Common myeloid progenitor, CD34-positive (primary cell): ENCODE data around the gene NPRL2.
A peak's percentile ranks its signal among the peaks of the same experiment; 100 is the strongest.

Experiments
- CTCF ChIA-PET: fragments of 350-600 bp; sonication (Branson Sonifier 250); formaldehyde crosslinking; loops from one replicate; lab custom pipeline; 2021; ENCODE audit warnings: antibody characterized with exemption; lab: Charles Lee
- POLR2A ChIA-PET: fragments of 350-600 bp; sonication (Branson Sonifier 250); formaldehyde crosslinking; loops from one replicate; lab custom pipeline; 2021; ENCODE audit warnings: antibody characterized with exemption; lab: Charles Lee
- DNase-seq, 3 donors: peaks; one replicate each; pipeline versions ENCODE4 v3.0.0 to v3.0.0-alpha.2; 2013
- H3K27ac ChIP-seq, 2 experiments: 1 replicate in 1 of 2; 2 replicates in 1 of 2; pipeline ENCODE4 v1.7.0; 2013; ENCODE audit warnings: inconsistent platforms in 2 of 2, low read length in 2 of 2, mild to moderate bottlenecking in 2 of 2, low read depth in 1 of 2, moderate library complexity in 1 of 2; ENCODE audit not compliant: severe bottlenecking in 2 of 2, insufficient read depth in 1 of 2, poor library complexity in 1 of 2
- H3K27me3 ChIP-seq, 5 experiments: replicated peaks in 2 of 5; 1 replicate in 3 of 5; 2 replicates in 2 of 5; pipeline versions ENCODE4 v1.6.1 to v1.7.0; 2013; ENCODE audit warnings: low read length in 4 of 5, mild to moderate bottlenecking in 2 of 5, moderate library complexity in 2 of 5, inconsistent platforms in 1 of 5; ENCODE audit not compliant: insufficient read depth in 5 of 5, control insufficient read depth in 4 of 5
- H3K36me3 ChIP-seq, 4 experiments: 1 replicate in 2 of 4; 2 replicates in 2 of 4; pipeline versions ENCODE4 v1.6.1 to v1.7.0; 2013; ENCODE audit warnings: low read length in 3 of 4, control low read depth in 1 of 4, mild to moderate bottlenecking in 1 of 4; ENCODE audit not compliant: control insufficient read depth in 4 of 4, insufficient read depth in 4 of 4
- H3K4me1 ChIP-seq, 4 experiments: 1 replicate in 3 of 4; 2 replicates in 1 of 4; pipeline versions ENCODE4 v1.6.1 to v1.7.1; 2013; ENCODE audit warnings: low read length in 3 of 4, mild to moderate bottlenecking in 3 of 4, control low read depth in 1 of 4, inconsistent platforms in 1 of 4, moderate library complexity in 1 of 4; ENCODE audit not compliant: control insufficient read depth in 4 of 4, insufficient read depth in 4 of 4; ENCODE audit errors: control extremely low read depth in 1 of 4
- H3K4me3 ChIP-seq, 7 experiments: 1 replicate in 4 of 7; 2 replicates in 3 of 7; pipeline versions ENCODE4 v1.5.1 to v1.7.0; 2013; ENCODE audit warnings: mild to moderate bottlenecking in 7 of 7, low read length in 6 of 7, moderate library complexity in 6 of 7, inconsistent platforms in 2 of 7, low read depth in 2 of 7, control low read depth in 1 of 7; ENCODE audit not compliant: insufficient read depth in 4 of 7, control insufficient read depth in 1 of 7; ENCODE audit errors: extremely low read depth in 1 of 7
- H3K9me3 ChIP-seq, 5 experiments: 1 replicate in 4 of 5; 2 replicates in 1 of 5; pipeline versions ENCODE4 v1.6.1 to v1.7.1; 2013; ENCODE audit warnings: low read length in 4 of 5, mild to moderate bottlenecking in 2 of 5, inconsistent platforms in 1 of 5, low read depth in 1 of 5, moderate library complexity in 1 of 5; ENCODE audit not compliant: control insufficient read depth in 4 of 5, insufficient read depth in 2 of 5; ENCODE audit errors: control extremely low read depth in 1 of 5
- WGBS: methylation state at CpG from one replicate; pipeline ENCODE4 v1.1.5; 2013; ENCODE audit not compliant: insufficient coverage; 5-methylcytosine and 5-hydroxymethylcytosine counted together

NPRL2 gene

DNA sequence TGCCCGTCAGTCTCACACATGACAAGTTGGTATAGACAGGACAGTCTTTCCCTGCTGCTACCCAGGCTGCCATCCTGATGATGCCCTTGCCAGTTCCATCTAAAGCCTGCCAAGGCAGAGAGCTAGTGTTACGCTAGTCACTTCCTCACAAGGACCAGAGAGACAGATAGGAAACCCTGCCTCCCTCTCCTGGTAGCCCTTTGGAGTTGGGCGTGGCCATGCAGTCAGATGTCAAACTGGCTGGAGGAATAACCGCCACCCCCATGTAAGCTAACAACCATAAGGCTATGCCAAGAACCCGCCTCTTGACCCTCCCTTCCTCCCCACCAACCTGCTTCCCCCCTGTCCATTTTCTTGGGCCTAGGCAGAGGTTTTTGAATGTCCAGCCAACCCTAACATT, 6.0 kb upstream of the NPRL2 start:
- Histone ChIP-seq H3K27me3 (no peaks in the 10 kb centered on the region), H3K4me3 (peak overlapping the region in 2 of 7 experiments; percentile 84 to 95), H3K27ac (peak overlapping the region in 1 of 2 experiments; percentile 95), H3K9me3 (no peaks in the 10 kb centered on the region), H3K4me1 (peaks cover 11 to 49% (median 40%) of the 10 kb centered on the region in 4 experiments), H3K36me3 (peaks cover 0 to 60% (median 38%) of the 10 kb centered on the region in 4 experiments)
- CTCF ChIA-PET = interaction anchor here (0.8 to 4.3 kb wide), 9 partner anchors 9 to 162 kb away, joined by 3 to 29 read pairs (median 4); partner anchors contain the start of genes TUSC2 and ZMYND10
- POLR2A ChIA-PET = interaction anchor here (1.5 kb wide), 1 partner anchor 9 kb away, joined by 4 read pairs; no protein-coding TSS in a partner anchor
- DNase-seq = no peak
- WGBS = 61% methylated on average over 5 of the region's 5 CpGs

DNA sequence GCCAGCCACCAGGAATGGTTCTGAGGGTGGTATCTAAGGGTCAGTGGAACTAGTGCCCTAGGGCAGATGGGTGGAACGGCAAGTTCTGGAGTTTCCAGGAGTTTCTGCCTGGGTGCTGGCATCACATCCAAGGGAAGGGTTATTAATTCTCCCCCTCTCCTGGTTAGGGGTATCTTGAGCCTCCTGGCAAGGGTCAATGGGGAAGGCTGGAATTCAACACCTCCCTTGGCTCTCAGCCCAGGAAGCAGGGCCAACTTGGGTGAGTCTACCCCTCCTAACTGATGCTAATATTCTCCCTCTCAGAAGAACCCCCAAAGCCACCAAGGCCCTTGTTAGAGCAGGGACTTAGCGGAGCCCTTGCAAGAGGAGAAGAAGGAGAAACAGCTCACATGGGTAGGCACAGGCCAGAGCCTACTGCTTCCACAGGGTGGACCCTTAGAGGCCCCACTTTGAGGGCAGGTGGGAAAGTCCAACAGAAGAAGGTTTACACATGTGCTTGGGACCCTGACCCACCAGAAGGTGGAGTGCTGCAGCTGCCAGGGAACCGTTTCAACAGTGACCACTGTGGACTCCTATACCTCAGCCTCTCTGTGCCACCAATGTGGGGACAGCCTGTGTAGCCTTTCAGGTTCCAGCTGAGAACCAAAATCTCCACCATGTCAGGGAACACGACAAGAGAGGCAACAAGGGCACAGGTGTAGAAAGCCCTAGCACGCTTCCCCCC, 5.4 kb upstream of the NPRL2 start:
- POLR2A ChIA-PET = interaction anchor here (1.5 kb wide), 1 partner anchor 8 kb away, joined by 4 read pairs; no protein-coding TSS in a partner anchor
- DNase-seq = no peak
- 82% methylated on average over 5 of the region's 5 CpGs for WGBS
- CTCF ChIA-PET = interaction anchor here (0.8 to 4.3 kb wide), 10 partner anchors 9 to 163 kb away, joined by 3 to 29 read pairs (median 6); partner anchors contain the start of genes TUSC2 and ZMYND10
- peak overlapping the region in 1 of 7 experiments; percentile 95 for H3K4me3 ChIP-seq
- H3K4me1 ChIP-seq = peaks cover 11 to 54% (median 46%) of the 10 kb centered on the region in 4 experiments
- peak overlapping the region in 1 of 2 experiments; percentile 8 for H3K27ac ChIP-seq
- H3K27me3 ChIP-seq = no peaks in the 10 kb centered on the region
- H3K36me3 ChIP-seq = peaks cover 0 to 61% (median 38%) of the 10 kb centered on the region in 4 experiments
- no peaks in the 10 kb centered on the region for H3K9me3 ChIP-seq

DNA sequence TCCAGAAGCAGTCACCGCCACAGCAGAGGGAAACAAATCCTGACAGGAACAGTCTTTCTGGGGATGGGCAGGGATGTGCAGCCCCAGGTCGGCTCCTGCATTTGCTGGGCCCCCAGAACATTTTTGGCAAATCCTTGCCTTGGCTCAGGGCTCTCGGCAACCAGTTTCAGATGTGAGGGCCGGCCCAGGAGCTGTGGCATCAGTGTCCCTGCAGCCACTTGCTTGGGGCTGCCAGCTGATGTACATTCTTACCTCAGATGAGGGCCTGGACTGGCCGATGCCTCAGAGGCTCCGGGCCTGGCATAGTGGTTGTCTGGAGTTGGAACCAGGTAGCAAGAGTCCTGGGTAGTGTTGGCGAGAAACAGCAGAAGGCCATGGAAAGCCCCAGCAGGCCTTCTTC, 4.3 kb upstream of the NPRL2 start:
- no peaks in the 10 kb centered on the region for H3K9me3 ChIP-seq
- H3K4me1 ChIP-seq = peaks cover 13 to 64% (median 57%) of the 10 kb centered on the region in 4 experiments
- H3K27ac ChIP-seq = no peak overlapping the region
- ChIA-PET POLR2A (no interaction called here), CTCF (interaction anchor here (1.6 to 4.3 kb wide), 4 partner anchors 7 to 31 kb away, joined by 7 to 29 read pairs (median 14); partner anchors contain the start of gene ZMYND10)
- 98% methylated on average over 6 of the region's 7 CpGs for WGBS
- DNase-seq = no peak
- no peak overlapping the region for H3K4me3 ChIP-seq
- H3K36me3 ChIP-seq = peaks cover 0 to 61% (median 38%) of the 10 kb centered on the region in 4 experiments
- no peaks in the 10 kb centered on the region for H3K27me3 ChIP-seq

DNA sequence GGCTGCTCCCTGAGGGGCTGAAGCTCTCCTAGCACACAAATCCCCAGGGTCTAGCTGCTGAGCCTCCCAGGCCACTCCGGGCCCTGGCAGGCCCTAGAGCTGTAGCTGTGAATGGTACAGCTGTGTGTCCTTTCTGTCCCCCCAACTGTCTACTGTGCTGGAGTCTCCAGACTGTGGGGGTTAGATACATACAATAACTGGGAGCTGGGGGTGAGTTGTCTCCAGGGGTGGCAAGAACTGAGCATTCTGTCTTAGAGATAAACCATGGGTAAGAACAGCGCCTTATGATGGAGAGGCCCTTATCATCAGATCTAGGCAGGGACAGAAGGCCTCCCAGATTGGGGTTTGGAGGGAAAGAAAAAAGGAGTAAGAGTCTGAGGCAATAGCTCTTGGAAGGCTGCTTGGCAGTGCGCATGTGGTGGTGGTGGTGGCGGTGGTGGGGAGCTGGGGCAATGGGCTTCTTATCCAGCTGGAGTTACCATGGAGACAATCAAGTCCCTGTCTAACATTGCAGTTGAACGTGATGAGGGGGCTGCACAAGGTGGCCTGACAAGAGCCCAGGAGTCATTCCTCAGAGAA, 3.7 kb upstream of the NPRL2 start:
- Histone ChIP-seq H3K27ac (no peak overlapping the region), H3K4me3 (no peak overlapping the region), H3K36me3 (peaks cover 0 to 62% (median 39%) of the 10 kb centered on the region in 4 experiments), H3K27me3 (no peaks in the 10 kb centered on the region), H3K9me3 (no peaks in the 10 kb centered on the region), H3K4me1 (peaks cover 13 to 66% (median 60%) of the 10 kb centered on the region in 4 experiments)
- POLR2A ChIA-PET = no interaction called here
- 95% methylated on average over 4 of the region's 5 CpGs for WGBS
- CTCF ChIA-PET = interaction anchor here (1.0 to 4.3 kb wide), 11 partner anchors 7 to 216 kb away, joined by 3 to 29 read pairs (median 5); no protein-coding TSS in a partner anchor
- DNase-seq = peak in 1 of 3 donors; percentile 24

DNA sequence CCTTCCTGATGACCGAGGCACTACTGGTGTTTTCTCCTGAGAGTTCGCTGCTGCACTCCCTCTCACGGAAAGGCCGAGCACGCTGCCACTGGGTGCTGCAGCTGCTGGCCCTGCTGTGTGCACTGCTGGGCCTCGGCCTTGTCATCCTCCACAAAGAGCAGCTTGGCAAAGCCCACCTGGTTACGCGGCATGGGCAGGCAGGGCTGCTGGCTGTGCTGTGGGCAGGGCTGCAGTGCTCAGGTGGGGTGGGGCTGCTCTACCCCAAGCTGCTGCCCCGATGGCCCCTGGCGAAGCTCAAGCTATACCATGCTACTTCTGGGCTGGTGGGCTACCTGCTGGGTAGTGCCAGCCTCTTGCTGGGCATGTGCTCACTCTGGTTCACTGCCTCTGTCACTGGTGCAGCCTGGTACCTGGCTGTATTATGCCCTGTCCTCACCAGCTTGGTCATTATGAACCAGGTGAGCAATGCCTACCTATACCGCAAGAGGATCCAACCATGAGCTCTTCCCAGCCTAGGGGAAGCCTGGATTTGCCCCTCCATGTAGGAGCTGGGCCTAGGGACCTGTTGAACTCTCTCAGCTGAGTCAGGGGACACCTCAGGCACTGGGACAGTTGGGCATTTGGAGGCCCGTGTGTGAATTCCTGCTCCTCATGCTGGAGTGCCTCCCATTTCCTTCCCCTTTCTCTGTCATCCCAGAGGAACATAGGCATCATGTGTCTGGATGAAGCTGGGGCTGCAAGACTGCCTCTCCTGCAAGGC, 2.9 kb upstream of the NPRL2 start:
- H3K4me1 ChIP-seq = peaks cover 13 to 61% (median 53%) of the 10 kb centered on the region in 4 experiments
- 88% methylated on average over 9 of the region's 12 CpGs for WGBS
- DNase-seq = no peak
- H3K4me3 ChIP-seq = no peak overlapping the region
- ChIA-PET POLR2A (interaction anchor here (0.9 kb wide), 1 partner anchor 16 kb away, joined by 5 read pairs; no protein-coding TSS in a partner anchor), CTCF (interaction anchor here (0.9 to 3.8 kb wide), 13 partner anchors 10 to 217 kb away, joined by 3 to 18 read pairs (median 5); no protein-coding TSS in a partner anchor)
- no peaks in the 10 kb centered on the region for H3K27me3 ChIP-seq
- H3K27ac ChIP-seq = peak overlapping the region in 1 of 2 experiments; percentile 43
- no peaks in the 10 kb centered on the region for H3K9me3 ChIP-seq
- H3K36me3 ChIP-seq = peaks cover 3 to 70% (median 45%) of the 10 kb centered on the region in 4 experiments

DNA sequence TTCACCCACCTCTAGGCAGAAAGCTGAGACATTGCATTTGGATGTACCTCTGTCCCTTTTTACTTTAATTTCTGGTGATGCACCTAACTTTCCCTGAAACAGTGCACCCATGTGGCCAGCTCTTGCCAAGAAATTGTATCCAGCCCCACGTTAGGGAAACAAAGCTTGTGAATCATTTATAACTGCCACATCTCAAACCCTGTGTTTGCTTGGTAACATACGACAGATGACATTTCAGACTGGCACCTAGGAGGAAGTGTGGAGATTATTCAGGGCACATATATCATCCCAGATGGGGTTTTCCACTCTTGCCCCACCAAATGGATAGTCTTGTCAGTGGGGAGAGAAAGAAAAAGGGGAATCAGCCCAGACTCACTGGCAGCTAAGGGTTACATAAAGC, 2.2 kb upstream of the NPRL2 start:
- peaks cover 10 to 55% (median 47%) of the 10 kb centered on the region in 4 experiments for H3K4me1 ChIP-seq
- WGBS = 52% methylated on average over 2 of the region's 2 CpGs
- CTCF ChIA-PET = interaction anchor here (0.7 to 3.8 kb wide), 13 partner anchors 9 to 55 kb away, joined by 3 to 18 read pairs (median 5); no protein-coding TSS in a partner anchor

More for the DNA sequence above, 2.2 kb upstream of the NPRL2 start:
- POLR2A ChIA-PET = interaction anchor here (0.8 to 0.9 kb wide), 2 partner anchors 16 to 61 kb away, joined by 3 to 5 read pairs; partner anchors contain the start of gene IFRD2
- DNase-seq = peak; percentile 58 to 87 (median 83)
- H3K27ac ChIP-seq = peak overlapping the region in 1 of 2 experiments; percentile 43
- H3K9me3 ChIP-seq = no peaks in the 10 kb centered on the region
- no peak overlapping the region for H3K4me3 ChIP-seq
- no peaks in the 10 kb centered on the region for H3K27me3 ChIP-seq
- H3K36me3 ChIP-seq = peaks cover 7 to 70% (median 50%) of the 10 kb centered on the region in 4 experiments
